HG02588 (cell line): ENCODE measurements around the gene NRG2.

ENCODE experiments used
- ATAC-seq: cut with Tn5 transposase; IDR thresholded peaks from one replicate; pipeline ENCODE4 v1.9.1; 2021; ENCODE audit warnings: mild to moderate bottlenecking, moderate library complexity; ENCODE audit not compliant: unreplicated experiment

Gene NRG2

DNA sequence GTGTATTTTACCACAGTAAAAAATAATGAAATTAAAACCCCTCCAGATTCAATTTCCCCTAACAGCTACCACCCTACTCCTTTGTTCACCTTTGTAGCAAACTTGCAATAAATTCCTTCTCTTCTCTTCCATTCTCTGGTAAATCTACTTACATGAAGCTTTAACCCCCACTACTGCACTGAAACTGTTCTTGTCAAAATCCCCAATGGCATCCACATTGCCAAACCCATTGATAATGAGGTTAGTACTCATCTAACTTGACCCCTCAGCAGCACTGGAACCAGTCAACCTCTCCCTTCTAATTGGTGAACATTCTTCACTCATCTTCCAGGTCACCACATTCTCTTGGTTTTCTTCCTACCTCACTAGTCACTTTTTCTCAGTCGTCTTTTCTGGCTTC is 29.6 kb downstream of the NRG2 start:
- no peak for ATAC-seq

DNA sequence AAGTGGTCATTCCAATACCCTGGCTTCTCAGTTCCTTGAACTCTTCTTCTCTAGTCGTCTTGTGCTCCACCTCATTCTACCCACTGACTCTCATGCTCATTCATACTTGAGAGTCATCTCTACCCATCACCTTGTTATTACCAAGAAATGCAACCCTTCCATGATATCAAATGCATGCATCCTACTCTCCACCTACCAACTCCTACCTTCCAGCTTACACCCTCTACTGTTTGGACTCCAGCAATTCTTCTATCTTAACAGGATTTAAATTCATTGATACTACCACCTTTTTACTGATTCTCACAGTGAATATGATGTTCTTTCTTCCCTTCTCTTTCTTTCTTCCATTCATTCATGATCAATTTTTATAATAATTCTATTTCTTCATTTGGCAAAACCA is 30.7 kb downstream of the NRG2 start:
- ATAC-seq = no peak

DNA sequence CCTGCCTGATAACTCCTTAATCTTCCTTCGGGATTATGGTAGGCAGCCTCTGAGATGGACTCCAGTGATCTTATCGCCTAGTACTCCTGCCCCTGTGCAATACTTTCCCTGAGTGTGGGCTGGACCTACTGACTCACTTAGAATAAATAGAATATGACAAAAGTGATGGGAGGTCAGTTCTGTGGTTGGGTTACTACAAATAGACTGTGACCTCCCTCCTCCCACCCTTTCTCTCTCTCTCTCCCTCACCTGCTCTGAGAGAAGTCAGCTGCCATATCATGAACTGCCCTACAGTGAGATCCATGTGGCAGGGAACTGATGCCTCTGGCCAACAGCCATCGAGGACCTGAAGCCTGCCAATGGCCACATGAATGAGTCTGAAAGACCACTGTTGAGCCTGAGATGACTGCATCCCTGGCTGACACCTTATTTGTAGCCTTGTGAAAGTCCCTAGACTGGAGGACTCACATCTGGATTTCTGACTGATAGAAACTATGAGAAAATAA is 31.7 kb downstream of the NRG2 start:
- ATAC-seq = peak; percentile 83

DNA sequence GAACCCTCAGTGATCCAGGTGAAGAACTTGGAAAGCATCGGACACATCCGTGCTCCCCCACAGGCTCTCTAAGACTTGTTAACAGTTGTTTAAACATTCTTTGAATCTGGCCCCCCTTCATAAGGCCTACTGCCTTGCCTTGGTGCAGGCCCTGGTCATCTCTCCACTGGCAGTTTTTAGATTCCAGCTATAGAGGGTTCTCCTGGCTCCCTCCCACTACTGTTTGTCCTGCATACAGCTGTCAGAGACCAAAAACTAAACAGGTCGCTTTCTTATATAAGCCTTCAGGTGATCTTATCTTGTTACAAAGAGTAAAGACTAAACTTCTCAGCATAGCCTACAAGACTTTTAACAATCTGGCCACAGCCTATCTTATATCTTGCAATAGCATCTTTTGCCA is 32.3 kb downstream of the NRG2 start:
- peak; percentile 4 for ATAC-seq

DNA sequence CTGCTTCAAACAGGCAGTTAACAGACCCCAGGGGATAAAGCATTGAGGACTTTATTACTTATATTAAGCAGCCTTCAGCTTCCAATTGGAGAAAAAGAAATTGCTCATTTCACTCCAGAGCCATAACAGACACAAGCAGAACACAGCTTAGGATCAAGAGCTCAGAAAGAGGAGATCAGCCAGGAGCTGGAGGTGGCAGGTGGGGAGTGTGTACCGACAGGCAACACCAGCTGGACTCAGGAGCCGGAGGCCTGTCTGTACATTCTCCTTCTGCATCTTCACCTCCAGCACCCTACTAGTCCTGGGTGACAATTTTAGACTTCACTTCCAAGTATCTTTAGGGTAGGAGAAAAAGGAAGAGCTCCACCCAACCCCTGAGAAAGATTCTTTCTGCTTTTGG is 35.8 kb downstream of the NRG2 start:
- no peak for ATAC-seq

DNA sequence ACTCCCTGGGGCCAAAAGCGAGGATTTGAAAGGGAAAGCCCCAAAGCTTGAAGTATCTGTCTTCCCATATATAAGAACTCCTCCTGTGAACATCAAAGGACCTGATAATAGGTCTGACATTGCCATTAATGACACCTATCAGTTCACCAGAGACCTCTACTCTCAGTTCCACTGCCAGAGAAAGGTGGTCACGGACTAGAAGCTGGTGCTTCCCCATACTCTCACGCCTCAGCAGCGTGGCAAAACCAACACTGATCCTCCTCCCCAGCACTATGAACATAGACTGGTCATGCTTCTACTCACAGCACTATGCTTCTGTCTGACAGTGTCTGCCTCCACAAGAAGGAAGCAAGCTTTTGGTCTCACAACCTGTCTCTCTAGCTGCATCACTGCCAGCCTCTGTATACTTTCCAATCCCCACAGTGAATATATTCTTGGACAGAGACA is 37.9 kb downstream of the NRG2 start:
- ATAC-seq = peak; percentile 93

DNA sequence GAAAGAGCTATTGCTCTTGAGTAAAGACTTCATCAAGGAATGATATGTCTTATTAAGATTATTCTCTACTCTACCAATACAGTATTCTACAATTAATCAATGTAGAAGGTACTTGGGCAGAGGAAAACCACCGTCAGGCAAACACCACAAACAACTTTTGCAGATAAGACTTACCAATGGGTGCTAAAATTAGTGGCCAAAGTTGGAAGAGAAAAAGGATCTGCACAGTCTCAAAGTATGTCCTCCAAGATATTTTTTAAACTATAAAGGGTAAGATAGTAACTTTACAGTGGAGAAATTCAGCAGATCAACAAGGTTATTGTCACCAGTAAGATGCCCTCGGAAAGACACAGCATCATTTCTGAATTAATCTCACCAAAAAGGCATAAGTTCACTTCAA is 38.9 kb downstream of the NRG2 start:
- no peak for ATAC-seq

DNA sequence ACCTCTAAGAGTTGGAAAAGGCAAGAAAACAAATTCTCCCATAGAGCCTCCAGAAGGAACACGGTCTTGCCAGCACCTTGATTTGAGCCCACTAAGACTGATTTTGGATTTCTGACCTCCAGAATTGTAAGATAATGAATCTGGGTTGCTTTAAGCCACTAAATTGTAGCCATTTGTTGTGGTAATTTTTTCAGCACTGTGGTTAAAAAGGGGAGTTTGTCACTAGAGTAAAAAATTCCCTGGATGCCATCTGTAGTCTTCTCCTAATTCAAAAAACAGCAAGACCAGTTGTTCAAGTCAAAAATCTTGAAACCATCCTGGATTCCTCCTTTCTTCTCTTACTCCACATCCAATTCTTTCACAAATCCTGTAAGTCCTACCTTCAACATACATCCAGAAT is 39.6 kb downstream of the NRG2 start:
- ATAC-seq = no peak

DNA sequence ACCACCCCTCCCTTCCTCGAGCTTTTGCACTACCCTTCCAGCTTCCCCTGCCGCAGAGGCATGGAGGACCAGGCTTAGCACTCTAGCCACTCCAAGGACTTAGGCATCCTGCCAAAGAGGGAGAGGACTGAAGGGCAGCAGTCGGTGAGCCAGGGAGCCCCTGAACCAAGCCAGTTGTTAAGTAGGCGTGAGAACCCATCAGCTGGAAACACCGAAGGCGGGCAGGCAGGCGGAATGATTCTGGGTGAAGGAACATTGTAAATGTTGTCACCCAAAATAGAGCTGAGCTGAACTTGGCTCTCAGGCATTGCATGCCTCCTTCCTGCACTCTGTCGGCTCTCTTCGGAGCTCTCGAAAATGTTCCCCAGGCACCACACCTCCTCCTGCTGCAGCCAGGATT is 42.8 kb downstream of the NRG2 start:
- ATAC-seq = no peak

DNA sequence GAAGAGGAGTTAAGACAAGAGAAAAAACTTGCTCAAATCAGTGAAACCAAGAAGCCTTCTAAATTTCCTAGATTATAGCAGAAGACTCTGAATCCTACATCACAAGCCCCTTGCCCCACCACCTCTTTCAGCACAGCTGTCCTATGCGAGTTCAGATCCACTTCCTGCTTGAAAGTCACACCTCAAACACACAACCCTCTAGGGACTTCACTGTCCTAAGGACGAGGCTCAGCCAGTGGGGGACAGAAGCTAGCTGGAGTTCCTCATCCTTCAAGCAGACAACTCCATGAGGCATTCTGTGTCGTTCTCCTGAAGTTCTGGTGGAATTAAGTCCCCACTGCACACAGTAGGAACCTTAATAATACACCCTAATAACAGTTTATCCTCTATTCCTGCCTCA is 44.3 kb downstream of the NRG2 start:
- no peak for ATAC-seq

DNA sequence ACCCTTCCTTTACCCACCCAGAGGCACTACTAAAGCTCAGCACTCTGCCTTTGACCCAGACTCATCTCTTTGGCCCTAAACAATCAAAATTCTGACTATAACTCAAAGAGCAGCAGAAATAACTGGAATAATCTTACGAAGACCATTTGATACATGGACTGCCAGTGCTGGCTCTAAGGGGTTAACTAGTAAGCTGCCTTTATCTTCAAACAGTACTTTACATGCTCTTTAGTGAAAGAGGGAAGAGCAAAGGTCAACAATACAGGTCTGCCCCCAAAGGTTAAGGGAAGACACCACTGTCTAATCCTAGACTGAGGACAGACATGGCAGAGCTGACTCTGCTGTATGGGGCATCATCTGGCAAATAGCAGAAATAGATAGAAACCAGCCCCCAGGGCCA is 45.8 kb downstream of the NRG2 start:
- no peak for ATAC-seq

DNA sequence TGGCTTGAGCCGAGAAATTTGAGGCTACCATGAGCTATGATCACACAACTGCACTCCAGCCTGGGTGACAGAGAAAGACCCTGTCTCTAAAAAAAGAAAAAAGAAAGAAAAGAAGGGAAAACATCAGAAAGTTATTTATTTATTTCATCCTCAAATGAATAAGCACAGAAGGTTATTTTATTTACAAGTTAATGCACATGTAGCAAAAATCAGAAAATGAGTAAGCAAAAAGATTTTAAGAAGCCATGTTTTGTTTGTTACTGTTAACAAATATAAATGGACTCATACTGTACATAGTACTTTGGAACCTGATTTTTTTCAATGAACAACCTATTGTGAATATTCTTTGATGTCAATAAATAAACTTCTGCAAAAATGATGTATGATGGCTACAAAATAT is 47.2 kb downstream of the NRG2 start:
- ATAC-seq = no peak

DNA sequence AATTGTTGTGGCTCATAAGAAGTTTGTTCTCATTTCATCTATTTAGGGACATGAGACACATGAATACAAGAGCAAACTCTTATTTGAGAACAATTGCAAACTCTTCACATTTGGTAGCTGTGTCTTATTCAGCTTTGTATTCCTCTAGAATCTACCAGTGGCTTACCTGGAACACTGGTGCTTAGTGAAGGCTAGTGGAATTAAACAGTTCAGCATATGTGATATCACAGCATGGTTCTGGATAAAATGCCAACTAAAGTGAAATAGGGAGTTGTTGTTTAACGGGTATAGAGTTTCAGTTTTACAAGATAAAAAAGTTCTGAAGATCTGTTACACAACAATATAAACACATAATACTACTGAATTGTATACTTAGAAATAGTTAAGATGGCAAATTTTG is 48.9 kb downstream of the NRG2 start:
- no peak for ATAC-seq

DNA sequence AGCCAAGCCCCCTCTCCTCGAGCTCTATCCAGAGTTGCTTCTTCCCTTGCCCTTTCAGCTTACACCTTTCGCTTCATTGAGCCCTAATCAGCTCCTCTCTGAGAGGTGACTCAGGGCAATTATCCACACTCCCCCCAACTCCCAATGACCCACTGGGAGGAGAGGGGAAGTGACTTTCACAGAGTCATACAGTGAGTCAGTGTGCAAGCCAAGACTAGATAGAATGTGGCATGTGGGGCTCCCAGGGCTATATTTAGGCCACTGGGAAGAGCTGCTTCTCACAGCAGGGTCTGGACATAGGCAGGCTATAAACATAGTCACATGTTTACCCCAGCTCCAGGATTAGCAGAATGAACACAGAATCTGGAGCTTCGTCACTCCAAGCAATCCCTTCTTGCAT is 57.4 kb downstream of the NRG2 start:
- no peak for ATAC-seq

DNA sequence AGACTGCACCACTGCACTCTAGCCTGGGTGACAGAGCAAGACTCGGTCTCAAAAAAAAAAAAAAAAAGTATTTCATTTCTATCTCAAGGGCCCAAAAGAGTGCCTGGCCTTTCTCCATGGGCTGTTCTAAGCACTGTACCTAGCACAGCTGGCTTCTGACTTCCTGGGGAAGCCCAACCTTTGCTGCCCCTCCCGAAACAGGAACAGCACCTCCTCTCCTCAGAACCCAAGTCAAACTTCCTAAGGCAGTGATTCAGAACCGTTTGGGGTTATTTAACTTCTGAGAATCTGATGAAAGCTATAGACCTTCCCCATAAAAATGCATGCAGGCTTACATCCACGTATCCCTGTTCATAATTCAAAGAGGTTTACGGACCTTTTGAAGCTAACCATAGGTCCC is 57.8 kb downstream of the NRG2 start:
- ATAC-seq = no peak

DNA sequence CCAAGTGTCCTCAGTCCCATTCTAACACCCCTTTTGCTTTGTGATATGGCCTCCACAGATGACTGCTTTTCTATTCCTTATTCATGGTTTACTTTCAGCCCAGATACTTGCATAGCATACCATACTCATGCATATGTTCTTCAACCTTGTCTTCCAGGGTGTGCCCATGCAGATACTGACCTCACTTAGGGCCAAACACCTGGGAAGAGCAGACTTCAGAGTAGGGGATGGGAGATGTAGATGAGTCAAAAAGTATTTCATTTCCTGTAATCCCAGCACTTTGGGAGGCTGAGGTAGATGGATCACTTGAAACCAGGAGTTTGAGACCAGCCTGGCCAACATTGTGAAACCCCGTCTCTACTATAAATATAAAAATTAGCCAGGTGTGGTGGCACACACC is 58.3 kb downstream of the NRG2 start:
- no peak for ATAC-seq

DNA sequence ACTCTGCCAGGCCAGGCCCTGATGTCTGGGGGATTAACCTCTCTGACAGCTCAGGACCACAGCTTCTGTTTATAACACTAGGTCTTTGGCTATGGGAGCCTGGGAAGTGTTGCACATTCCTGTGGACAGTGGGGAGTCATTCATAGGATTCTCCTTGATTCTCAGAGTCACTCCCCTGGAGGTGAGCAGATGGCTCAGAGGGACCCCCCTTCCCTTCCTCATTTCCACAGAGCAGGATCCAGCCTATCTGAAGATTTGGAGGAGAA is 60.2 kb downstream of the NRG2 start:
- ATAC-seq = no peak

DNA sequence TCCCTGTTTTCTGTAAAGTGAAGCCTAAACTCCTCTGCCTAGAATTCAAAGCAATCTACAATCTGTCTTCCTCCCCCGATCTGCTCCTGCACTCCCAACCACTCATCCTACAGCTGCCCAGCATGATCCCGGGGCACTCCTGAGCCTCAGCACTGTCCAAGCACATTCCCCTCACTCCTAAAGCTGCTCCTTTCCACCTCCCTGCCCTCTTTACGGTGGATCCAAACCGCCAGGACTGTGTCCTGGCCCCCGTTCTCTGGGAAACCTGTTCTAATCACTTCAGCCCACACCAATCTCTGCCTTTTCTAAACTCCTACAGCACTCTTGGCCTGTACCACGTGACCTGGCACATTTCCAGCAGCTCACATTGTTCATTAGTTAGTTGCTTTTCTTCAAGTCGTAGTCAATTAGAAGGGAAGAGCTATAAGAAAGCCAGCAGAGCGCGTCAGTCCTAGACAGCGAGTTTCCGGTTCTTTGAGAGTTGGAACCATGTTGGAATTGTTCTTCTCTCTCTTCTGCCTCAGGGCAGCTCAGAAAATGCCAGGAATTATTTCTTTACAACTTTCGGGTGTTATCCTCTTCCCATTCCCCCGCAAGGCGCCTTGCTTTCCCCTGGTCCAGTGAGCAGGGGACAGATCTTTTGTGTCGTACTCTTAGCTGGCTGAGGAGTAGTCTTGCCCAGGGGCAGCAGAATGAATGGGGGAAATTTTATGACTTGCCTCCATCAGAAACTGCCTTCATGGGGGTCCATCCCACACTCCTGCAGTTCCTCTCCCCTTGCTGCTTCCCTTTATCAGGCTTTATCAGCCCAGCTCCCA is 60.7 kb downstream of the NRG2 start:
- no peak for ATAC-seq

DNA sequence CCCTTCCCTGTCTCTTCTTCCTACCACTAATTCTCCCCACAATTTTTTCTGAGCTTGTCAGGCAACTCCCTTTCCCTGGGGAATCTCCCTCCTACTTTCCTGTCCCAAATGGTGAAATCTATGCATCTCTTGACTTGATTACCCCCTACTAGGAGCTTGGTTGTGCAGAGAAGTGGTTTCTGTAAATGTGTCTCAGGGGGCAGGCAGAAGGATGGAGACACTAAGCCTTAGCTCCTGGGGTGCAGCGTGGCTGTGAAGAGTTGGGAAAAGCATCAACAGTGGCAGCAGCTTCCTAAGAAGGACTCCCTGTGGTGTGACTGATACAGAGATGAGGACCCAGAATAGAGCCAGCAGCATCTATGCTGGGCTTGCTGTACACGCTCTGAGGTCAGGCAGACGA is 62.3 kb downstream of the NRG2 start:
- ATAC-seq = no peak

DNA sequence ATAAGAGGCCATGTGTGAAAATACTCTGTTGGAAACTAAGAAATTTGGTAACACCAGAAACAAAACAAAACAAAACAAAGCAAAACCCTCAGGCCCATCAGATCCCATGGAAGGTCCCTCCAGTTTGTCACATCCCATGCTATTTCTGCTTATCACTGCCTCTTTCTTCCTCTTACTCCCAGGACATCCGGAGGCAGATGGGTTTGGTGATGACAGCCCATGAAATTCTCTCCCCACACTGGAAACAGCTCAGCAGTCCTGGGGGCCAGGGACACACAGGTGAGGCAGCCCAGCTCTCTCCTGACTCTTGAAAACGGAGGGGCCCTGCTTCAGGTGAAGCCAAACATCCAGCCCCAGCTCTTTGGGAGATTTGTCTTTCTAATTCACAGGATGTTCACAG is 63.2 kb downstream of the NRG2 start:
- no peak for ATAC-seq

DNA sequence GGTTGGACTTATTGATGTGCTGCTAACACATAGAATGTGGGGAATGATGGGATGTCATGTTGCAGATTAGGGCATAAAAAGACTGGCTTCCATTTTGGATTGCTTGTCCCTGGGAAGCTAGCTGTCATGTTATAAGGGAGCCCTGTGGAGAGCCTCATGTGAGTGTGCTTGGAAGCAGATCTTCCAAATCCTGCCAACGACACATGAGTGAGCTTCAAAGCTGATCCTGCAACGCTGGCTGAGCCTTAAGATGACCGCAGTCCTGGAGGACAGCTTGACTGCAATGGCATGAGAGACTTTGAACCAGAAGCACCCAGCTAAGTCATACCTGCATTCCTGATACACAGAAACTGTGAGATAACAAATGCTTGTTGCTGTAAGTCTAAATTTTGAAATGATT is 63.6 kb downstream of the NRG2 start:
- ATAC-seq = no peak

DNA sequence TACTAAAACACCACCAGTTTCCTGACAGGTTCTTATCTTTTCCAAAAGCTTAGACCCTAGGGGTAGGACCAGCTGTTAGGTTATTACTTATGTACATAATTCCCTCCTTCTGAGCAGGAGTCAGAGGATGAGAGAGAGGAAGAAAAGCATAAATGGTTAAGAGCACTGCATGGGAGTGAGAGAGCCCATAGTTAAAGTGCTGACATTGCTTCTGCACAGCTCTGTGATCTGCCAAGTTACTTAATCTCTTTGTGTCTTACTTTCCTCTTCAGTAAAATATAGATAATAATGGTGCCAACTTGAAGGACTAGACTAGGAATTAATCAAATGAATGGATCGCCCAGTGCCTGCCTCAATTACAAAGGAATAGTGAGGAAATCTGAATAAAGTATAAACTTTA is 66.4 kb downstream of the NRG2 start:
- ATAC-seq = no peak

DNA sequence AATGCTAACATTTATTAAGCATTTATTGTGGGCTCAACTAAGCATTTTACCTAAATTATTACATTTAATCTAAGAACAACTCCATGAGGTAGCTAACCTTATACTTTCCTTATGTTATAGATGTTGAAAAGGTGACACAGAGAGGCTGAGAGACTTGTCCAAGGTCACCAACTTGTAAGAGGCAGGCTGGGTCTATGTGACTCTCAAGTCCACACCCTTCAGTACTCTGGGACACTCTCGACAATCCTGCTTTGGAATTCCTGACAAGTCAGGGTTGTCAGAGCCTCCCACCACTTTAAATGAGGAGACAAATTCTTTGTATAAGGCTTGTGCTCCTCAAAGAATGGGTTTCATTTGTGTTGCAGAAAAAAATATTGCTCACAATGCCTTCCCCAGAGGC is 67.2 kb downstream of the NRG2 start:
- ATAC-seq = no peak
